ENCODE data around the gene SMAD3. TPM values are rescaled to one million over a fixed set of nuclear protein-coding genes. Genes with fewer than 3 reads are reported as not detected.

The SMAD3 gene
- total RNA-seq, 2 donors from 2014 or later: 20.8 to 37.8 TPM

GRCh38 chr15:67124911-67125588 lies 59.6 kb downstream of the SMAD3 start:
- DNase-seq (ENCODE audit: low spot score): no peak
- no peaks in the 10 kb centered on the region for H3K9me3 ChIP-seq
- no peaks in the 10 kb centered on the region for H3K27me3 ChIP-seq
- TF ChIP-seq, protein P1, sequence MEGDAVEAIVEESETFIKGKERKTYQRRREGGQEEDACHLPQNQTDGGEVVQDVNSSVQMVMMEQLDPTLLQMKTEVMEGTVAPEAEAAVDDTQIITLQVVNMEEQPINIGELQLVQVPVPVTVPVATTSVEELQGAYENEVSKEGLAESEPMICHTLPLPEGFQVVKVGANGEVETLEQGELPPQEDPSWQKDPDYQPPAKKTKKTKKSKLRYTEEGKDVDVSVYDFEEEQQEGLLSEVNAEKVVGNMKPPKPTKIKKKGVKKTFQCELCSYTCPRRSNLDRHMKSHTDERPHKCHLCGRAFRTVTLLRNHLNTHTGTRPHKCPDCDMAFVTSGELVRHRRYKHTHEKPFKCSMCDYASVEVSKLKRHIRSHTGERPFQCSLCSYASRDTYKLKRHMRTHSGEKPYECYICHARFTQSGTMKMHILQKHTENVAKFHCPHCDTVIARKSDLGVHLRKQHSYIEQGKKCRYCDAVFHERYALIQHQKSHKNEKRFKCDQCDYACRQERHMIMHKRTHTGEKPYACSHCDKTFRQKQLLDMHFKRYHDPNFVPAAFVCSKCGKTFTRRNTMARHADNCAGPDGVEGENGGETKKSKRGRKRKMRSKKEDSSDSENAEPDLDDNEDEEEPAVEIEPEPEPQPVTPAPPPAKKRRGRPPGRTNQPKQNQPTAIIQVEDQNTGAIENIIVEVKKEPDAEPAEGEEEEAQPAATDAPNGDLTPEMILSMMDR (IDR thresholded peaks at IDR 0.05): no peak
- H3K4me3 ChIP-seq: no peak overlapping the region
- H3K4me1 ChIP-seq: peaks cover 0 to 73% of the 10 kb centered on the region in 2 donors
- H3K36me3 ChIP-seq: no peaks in the 10 kb centered on the region
- peak overlapping the region; percentile 86 to 87 for H3K27ac ChIP-seq

- Histone ChIP-seq H3K36me3 (no peaks in the 10 kb centered on the region), H3K4me1 (peaks cover 0 to 70% of the 10 kb centered on the region in 2 donors), H3K4me3 (no peak overlapping the region), H3K9me3 (no peaks in the 10 kb centered on the region), H3K27ac (peak overlapping the region; percentile 86 to 87), H3K27me3 (no peaks in the 10 kb centered on the region)
- TF ChIP-seq, protein P1 (IDR thresholded peaks at IDR 0.05): no peak
- DNase-seq (ENCODE audit: low spot score): peak; percentile 91
These were observed 60.4 kb downstream of the SMAD3 start for GRCh38 chr15:67125589-67126502.

DNA sequence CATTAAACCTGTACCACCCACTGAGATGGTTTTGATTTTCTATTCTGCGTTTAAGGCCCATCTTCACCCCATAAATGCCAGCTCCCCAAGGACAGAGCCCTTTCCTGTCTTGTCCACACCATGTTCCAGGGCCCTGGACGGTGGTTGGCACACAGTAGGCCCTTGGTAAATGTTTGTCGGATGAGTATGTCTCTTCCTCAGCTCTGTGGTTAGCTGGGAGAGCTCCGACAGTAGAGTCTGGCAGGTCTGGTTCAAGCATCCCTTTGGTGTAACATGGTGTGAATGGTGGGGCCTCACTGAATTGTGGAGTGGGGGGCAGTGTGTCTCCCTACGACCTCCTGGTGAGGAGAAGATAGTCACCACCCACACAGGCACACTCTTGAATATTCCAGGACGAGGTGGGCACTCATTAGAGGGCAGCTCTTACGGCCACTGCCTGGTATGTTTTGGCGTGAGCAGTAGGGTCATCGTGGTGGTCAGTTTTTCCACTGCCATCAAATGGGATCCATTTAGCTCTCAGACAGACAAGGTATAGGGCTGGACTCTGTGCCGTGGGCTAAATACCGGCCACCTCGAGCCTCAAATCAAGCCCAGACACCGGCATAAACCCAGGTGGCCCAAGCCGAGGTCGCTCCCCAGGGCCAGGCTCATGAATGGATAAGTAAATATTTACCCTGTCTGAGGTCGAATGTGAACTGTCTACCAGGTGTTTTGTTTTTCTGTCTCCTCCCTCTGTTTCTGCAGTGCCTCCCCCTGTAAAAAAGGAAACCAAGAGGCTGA lies 61.3 kb downstream of the SMAD3 start:
- Histone ChIP-seq H3K27me3 (no peaks in the 10 kb centered on the region), H3K4me1 (peaks cover 0 to 70% of the 10 kb centered on the region in 2 donors), H3K4me3 (no peak overlapping the region), H3K27ac (peak overlapping the region; percentile 86 to 87), H3K36me3 (no peaks in the 10 kb centered on the region), H3K9me3 (no peaks in the 10 kb centered on the region)
- TF ChIP-seq, protein P1 (IDR thresholded peaks at IDR 0.05): no peak
- no peak for DNase-seq (ENCODE audit: low spot score)

DNA sequence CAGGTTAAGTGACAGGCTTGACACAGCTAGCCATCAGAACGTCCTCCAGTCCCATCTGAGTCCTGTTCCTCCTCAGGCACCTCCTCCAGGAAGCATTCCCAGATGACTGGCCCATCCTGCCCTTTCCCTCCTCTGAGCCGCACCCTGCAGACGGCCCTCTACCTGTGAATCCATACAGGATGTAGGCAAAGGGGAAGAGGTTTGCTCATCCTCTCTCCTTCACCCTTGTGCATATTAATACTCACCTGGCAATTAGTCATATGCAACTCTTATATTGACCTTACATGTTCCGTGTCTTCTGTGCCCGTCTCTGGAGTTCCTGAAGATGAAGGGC lies 61.9 kb downstream of the SMAD3 start:
- no peaks in the 10 kb centered on the region for H3K36me3 ChIP-seq
- H3K4me1 ChIP-seq: peaks cover 0 to 70% of the 10 kb centered on the region in 2 donors
- H3K4me3 ChIP-seq: no peak overlapping the region
- no peaks in the 10 kb centered on the region for H3K9me3 ChIP-seq
- TF ChIP-seq, protein P1 (IDR thresholded peaks at IDR 0.05): no peak
- peak overlapping the region; percentile 86 to 87 for H3K27ac ChIP-seq
- DNase-seq (ENCODE audit: low spot score): no peak
- no peaks in the 10 kb centered on the region for H3K27me3 ChIP-seq

DNA sequence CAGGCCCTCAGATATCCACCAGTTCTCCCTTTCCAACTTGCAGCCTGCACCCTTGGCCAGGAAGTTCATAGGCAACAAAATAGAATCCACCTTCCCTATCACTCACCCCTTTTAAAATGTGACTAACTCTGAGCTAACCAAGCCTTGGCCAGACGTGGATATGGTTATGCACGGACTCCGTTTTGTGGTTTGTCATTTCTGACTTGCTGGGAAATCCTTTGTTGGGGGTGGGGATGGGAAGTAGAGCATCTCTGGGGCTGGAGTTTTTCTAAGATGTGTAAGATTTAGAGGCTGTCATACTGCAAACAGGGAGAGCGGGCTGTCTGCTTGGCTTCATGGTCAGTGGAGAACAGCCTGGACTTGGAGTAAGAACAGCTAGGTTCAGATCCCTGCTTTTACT lies 62.6 kb downstream of the SMAD3 start:
- Histone ChIP-seq H3K4me3 (no peak overlapping the region), H3K27ac (peak overlapping the region; percentile 86 to 87), H3K4me1 (peaks cover 0 to 75% of the 10 kb centered on the region in 2 donors), H3K27me3 (no peaks in the 10 kb centered on the region), H3K36me3 (no peaks in the 10 kb centered on the region), H3K9me3 (no peaks in the 10 kb centered on the region)
- TF ChIP-seq, protein P1 (IDR thresholded peaks at IDR 0.05): no peak
- DNase-seq (ENCODE audit: low spot score): no peak

Data from right atrium auricular region (tissue), 2 donors.